ENCODE results near the gene MRPS12.
"Not testable (repeated sequence)": the region's sequence is repeated elsewhere in the genome, so short reads cannot be mapped to it uniquely, and the experiment has no call there.

Gene MRPS12

DNA sequence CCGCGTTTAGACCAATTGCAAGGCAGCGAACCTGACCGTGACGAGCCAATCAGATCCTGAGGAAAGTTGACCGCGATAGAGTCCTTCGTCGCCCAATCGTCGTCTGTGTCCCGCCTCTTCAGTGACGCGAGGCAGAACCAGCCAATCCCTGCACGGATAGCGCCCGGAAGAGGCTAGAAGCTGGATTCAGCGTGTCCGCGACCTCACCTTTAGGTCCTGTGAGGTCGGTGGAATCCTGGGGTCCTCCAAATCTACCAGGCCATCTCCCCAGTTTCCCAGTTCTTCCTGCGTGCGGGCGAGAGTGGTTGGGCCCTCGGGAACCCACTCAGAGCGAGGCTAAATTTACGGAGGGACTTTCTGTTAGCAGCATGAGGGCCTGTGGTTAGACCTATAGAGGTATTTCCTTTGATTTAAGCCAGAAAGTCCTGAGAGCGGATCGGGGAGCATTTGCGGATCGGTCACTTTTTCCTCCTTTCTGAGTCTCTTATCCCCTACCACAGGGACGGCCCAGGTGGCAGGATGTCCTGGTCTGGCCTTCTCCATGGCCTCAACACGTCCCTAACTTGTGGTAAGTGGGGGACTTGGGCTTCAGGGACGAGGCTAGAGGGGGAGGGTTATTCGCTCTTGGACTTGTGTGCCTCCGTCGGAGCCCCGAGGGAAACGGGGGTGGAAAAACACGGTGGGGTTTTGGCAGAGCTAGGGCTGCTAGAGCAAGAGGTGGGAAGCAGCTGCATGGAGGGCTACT, at the start of gene MRPS12:
Gene MRPS12, plus strand, starts transcription at position 169 of the 745 bp plus-strand sequence. Its CDS starts 351 bp downstream, at position 520.
- peak; percentile 100 for DNase-seq

DNA sequence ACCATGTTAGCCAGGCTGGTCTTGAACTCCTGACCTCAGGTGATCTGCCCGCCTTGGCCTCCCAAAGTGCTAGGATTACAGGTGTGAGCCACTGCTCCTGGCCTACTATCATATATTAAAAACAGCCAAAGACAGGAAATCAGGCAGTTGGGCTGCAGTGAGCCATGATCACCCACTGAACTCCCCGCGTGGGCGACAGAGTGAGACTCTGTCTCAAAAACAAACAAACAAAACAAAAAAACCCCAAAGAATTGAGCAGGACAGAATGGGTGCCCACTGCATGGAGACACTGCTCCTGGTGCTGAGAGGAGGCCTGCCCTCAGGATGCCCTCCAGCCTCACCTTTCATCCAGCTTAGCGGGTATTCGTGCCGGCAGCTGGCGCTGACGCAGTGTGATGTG, 47.5 kb upstream of the MRPS12 start:
- no peak for DNase-seq

DNA sequence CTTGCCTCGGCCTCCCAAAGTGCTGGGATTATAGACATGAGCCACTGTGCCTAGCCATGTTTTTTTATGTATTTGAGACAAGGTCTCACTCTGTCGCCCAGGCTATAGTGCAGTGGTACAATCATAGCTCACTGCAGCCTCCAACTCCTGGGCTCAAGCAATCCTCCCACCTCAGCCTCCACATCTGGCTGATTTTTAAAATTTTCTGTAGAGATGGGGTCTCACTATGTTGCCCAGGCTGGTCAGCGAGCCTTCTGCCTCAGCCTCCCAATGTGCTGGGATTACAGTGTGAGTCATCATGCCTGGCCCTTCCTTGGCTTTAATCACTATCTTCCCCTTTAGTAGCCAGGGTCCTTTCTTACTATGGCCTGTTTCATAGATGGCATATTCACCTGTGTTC, 46.1 kb upstream of the MRPS12 start:
- not testable (repeated sequence) for DNase-seq

DNA sequence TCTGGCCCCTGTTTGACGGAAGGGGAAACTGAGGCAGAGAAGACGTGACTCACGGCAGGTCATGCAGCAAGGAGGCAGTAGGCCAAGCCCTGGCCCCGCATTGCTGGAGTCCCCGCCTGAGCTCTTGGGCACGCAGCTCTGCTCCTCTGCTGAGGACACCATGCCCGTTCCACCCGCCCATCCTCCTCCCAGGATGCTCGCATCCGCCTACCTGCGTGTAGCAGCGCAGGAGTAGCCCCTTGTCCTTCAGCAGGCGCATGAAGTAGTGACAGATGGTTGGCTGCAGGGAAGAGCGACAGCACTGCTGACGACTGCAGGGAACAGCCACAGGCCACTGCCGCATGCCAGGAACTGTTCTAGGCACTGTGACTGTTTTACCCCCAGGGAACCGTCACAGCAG, 41.9 kb upstream of the MRPS12 start:
- no peak for DNase-seq

DNA sequence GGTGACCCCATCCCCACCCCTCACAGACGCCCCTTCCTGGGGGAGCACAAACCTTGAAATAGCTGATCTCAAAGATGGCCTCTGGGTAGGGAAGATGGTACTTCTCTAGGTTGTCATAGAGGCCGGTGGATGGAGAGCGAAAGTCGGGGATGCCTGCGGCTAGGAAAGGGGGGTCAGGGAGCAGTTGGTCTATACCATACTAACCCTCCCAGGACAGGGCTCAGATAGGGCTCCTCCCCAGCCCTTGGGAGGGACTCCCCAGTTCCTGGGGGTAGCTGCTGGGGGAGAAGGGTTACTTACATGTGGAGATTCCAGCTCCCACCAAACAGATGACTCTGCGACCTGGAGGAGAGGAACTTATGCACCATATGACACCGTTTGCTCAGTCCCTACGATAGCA, 40.9 kb upstream of the MRPS12 start:
- DNase-seq = no peak

DNA sequence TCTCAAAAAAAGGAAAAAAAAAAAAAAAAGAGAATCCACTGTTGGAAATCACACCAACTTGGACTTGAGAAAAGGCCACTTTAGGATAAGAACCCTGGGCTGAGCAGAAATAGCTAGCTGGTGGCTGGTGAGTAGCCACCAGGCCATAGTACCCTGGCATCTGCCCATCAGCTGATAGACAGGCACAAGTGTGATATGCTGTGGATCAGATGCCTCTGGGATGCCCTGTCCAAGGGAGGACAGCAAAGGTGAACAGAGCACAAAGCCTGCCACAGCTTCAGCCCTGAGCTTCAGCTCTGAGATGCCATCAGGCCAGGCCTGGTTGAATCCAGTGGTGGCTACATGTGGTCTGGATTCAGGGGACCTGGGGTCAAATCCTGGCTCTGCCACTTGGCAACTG, 40.1 kb upstream of the MRPS12 start:
- DNase-seq = no peak

DNA sequence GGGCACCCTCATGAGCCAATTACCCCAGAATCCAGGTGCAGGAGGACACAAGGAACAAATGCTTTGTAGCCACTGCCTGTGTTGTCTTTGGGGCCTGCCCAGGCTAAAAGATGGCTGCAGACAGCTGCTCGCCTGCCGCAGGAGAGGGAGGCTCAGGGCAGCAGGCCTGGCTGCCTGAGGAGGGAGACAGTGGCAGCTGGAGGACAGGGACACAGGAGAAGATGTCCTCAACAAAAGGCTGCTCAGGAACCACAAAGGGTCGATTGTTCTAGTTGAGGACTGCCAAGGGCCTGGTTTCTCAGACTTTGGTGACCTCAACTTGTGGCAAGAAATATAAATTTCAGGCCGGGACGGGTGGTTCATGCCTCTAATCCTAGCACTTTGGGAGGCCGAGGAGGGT, 39.0 kb upstream of the MRPS12 start:
- no peak for DNase-seq

DNA sequence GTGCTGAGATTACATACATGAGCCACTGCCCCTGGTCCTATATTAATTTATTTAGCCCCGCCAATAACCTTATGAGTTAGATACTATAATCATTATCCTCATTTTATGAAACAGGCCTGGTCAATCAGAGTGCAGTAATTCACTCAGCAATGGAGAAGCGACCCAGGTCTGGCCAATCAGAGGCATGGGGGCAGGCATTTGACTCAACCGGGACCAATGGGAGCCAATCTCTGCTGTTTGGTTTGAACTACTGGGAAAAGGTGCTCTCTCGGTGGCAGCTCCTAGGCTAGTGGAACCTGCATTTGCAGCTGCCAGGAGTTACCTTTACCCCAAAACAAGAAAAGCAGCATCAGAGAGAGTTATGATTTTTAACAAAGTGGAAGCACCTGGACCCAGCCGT, 37.9 kb upstream of the MRPS12 start:
- DNase-seq = no peak

DNA sequence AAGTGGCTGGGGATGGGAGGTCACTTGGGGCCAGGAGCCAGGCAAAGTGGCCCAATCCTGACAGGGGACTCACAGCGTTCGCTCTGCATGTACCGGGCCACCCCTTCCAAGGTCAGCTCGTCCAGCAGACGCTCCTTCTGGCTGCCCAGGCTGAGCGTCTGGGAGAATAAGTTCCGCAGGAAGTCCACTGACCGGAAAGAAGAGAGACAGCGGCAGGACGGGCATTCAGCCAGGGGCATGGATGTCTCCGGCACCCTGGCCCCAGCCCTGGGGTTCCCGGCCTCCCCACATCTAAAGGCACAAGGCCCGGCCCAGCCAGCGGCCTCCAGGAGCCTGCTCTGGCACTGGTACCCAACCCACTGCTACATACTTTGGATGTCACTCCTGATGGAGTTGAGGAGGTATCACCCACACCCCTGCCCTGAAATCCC, 37.4 kb upstream of the MRPS12 start:
- no peak for DNase-seq

DNA sequence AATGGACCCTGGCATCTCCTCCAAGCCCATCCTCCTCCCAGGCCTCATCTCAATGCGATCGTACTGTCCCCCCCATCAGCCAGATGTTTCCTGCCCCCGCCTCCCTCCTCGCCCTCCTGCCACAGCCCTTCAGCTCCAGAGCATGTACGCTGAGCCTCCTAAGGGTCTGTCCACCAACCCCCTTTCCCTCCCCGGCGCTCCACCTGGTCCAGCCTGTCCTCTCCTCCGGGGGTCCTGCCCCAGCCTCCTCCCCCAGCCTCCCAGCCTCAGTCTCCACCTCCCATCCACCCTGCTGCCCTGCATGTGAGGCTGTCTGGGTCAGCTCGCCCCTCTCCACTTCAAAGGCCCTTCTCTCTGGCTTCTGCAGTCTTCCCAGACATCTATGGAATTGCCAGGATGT, 35.8 kb upstream of the MRPS12 start:
- DNase-seq = no peak

DNA sequence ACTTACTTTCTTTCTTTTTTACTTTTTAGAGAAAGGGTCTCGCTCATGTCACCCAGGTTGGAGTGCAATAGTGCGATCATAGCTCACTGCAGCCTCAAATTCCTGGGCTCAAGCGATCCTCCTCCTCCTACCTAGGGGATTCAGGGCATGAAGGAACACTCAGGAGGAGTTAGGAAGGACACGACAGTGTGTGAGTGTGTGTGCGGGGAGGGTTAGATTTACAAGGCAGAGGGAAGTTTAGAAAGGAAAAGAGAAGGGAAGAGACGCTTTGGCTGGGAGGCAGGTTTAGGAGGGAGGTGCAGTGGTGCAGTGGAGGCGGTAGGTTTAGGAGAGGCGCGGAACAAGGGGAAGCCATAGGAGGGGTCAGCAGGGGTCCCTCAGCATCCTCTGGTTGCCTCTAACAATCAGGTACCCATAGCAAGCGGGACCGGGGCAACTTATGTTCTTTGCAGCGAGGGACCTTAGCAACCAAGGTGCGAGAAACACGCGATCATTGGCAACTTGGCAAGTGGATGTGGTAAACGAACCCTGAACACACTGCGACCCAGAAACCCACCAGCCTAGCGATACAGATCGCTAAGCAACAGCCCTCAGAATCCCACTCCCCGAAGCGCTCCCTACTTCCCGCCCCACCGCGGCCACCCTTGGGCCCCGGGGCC, 31.8 kb upstream of the MRPS12 start:
- peak; percentile 29 for DNase-seq

DNA sequence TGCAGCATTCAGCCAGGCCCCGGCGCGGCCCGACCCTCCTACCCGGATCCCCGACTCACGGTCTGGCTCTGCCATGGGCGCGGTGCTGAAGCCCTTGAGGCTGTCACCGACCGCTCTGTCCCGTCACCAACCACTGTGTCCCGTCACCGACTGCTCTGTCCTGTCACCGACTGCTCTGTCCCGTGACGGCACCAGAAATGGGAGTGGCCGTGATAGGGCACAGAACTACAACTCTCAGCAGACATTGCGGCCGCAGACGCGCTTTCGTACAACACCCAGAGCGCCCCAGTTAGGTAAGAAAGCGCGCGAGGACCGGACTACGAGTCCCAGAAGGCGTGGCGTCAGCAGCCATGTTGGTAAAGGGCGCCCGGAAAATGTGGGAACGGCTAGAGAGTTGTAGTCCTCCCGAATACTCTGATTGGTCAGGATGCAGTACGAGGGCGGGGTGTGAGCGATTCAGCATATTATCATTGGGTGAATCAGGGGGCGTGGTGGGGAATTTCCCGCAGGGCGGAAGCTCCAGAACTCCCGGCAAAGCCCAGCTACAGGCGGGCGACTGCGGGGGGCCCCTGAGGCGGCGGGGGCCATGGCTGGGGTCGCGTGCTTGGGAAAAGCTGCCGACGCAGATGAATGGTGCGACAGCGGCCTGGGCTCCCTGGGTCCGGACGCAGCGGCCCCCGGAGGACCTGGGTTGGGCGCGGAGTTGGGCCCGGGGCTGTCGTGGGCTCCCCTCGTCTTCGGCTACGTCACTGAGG, 31.1 kb upstream of the MRPS12 start, which contains the start of the genes NFKBIB and SIRT2:
Gene NFKBIB, plus strand, starts transcription at position 523 of the 755 bp plus-strand sequence. Its CDS starts 64 bp downstream, at position 587.
Gene SIRT2, minus strand, starts transcription at position 172 of the 755 bp plus-strand sequence. Its CDS starts 97 bp downstream, at position 75.
- peak; percentile 100 for DNase-seq

DNA sequence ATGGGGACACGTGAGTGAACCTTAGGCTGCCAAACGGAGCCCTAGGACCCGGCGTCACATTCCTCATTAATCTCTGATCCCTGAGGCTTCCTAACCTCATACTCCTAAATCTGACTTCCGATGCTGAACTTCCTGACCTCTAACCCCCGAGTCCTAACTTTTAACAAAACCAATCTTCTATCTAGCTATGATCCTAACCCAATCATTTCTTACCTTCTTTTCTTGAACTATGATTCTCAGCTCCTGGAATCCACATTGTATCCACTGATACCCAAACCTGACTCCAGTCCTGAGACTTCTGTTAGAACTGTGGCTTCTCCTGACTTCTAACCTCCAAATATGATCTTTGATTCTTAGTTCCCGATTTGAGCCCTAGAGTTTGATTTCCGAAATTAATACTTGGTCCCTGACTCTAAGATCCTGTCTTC, 30.5 kb upstream of the MRPS12 start:
- DNase-seq = no peak

DNA sequence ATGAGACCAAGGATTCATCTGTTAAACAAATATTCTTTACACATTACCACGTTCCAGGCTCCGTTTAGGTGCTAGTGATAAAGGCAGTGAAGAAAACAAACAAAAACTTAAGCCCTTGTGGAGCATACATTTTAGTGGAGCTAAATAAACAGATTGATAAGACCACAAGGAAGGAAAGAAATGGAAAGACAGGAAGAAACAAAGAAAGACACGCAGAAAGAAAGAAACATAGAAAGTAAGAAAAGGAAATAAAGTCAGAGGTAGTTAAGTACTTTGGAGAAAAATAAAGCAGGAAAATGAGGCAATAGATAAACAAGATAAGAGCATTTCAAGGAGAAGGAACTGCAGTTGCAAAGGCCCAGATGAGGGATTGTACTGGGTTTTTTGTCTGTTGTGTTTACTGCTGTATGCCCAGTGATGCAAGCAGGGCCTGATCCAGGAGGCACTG, 30.0 kb upstream of the MRPS12 start:
- no peak for DNase-seq

DNA sequence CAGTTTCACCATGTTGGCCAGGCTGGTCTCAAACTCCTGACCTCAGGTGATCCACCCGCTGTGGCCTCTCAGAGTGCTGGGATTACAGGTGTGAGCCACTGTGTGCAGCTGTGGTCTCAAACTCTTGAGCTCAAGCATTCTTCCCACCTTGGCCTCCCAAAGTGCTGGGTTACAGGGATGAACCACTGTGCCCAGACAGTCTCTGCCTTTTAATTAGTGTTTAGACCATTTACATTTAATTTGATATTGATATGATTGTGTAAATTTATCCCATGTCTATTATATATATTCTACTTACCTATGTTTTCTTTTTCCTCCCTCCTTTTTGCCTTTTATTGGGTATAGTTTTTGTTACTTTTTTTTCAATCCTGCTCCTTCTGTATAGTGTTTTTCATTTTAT, 29.1 kb upstream of the MRPS12 start:
- no peak for DNase-seq

DNA sequence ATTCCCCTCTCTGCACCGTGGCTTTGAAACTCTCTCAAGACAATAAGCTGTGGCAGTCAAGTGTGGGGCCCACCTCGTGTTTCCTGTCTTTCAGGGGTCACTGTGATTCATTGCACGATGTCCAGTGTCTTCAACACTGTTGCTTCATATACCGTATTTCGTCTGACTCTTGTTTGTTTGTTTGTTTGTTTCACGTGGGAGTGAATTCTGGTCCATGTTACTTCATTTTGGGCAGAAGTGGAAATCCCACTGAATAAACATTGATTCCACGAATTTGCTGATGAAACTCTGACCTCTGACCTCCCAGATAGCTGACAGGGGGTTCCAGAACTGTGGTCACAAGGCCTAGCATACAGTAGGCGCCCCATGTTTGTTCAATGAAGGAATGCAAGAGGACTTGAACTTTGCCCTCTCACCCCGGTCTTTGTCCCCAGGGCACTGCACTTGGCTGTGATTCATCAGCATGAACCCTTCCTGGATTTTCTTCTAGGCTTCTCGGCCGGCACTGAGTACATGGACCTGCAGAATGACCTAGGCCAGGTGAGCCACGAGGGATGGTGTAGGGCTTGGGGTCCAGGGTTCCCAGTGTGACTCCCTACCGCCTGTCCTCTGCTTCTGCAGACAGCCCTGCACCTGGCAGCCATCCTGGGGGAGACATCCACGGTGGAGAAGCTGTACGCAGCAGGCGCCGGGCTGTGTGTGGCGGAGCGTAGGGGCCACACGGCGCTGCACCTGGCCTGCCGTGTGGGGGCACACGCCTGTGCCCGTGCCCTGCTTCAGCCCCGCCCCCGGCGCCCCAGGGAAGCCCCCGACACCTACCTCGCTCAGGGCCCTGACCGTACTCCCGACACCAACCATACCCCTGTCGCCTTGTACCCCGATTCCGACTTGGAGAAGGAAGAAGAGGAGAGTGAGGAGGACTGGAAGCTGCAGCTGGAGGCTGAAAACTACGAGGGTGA, 25.9 kb upstream of the MRPS12 start:
- no peak for DNase-seq

DNA sequence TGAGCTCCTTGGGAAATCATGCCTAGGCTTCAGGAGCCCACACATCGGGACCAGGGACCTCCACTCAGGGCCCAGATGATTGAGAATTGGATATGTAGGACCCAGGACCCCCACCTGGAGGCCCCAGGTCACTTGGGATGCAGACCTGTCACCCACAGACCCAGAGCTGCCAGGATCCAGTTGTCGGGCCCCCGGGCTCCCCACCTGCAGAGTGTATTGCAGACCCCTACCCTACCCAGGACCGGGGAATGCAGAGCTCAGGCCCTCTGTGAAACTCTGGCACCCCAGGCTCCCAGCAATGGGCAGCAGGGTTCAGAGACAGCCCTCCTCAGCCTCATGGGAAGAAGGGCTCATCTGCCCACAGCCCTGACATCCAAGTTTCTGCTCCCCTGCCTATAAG, 25.1 kb upstream of the MRPS12 start:
- no peak for DNase-seq

DNA sequence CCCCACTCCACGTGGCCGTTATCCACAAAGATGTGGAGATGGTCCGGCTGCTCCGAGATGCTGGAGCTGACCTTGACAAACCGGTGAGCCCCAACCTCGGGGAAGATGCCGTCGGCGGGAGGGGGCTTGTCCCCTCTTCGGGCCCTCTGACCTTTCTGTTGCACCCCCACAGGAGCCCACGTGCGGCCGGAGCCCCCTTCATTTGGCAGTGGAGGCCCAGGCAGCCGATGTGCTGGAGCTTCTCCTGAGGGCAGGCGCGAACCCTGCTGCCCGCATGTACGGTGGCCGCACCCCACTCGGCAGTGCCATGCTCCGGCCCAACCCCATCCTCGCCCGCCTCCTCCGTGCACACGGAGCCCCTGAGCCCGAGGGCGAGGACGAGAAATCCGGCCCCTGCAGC, 23.5 kb upstream of the MRPS12 start:
- no peak for DNase-seq

DNA sequence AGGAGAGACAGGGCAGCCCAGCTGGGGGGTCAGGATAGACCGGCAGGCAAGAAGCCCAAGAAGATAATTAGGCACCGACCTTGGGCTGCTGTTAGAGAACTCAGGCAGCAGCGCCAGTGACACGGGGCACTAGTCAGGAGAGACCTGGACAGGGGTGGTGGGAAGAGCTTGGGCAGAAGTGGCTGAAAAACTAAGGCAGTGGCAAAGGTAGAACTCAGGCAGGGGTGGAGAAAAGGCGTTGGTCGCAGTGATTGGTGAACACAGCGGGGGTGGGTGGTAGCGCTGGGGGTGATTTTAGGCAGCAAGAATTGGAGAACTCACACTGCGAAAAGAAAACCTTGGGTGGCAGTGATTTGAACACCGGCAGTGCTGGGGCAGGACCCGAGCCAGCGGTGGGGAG, 23.1 kb upstream of the MRPS12 start:
- DNase-seq = no peak

DNA sequence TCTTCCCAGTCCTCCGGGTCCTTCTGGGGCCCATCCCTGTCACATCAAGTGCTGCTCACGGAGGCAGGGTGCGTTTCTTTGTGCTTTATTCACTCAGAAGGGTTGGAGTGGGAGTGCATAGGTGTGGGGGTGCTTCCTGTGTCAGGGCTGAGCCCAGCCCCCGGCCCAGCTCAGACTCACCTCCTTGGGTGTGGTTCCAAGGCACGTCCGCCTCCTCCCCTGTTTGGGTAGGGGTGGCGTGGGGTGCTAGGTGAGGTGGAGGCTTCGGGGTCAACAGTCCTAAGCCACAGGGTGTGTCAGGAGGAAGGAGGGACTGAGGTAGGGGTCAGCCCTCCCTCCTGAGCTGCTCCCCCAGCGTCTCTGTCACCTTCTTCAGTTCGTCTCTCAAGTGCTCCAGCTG, 21.8 kb upstream of the MRPS12 start:
- DNase-seq = no peak

DNA sequence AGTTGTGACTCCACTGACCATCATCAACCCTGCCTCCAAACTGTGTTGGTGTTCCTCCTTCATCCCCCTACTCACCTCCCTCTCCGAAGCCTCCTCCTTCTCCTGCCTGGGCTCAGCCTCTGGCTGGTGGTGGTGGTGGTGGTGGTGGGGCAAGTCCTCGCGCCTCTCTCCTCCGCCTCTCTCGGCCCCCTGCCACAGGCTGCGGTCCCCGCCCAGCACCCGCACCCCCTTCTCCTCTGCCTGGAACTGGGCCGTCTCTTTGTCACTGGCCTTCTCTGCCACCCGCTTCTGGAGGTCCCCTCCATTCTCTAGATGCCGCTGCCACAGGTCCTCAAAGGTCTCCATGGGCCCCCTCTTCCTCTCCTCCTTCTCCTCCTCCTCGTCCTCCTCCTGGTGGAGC, 20.3 kb upstream of the MRPS12 start:
- no peak for DNase-seq

DNA sequence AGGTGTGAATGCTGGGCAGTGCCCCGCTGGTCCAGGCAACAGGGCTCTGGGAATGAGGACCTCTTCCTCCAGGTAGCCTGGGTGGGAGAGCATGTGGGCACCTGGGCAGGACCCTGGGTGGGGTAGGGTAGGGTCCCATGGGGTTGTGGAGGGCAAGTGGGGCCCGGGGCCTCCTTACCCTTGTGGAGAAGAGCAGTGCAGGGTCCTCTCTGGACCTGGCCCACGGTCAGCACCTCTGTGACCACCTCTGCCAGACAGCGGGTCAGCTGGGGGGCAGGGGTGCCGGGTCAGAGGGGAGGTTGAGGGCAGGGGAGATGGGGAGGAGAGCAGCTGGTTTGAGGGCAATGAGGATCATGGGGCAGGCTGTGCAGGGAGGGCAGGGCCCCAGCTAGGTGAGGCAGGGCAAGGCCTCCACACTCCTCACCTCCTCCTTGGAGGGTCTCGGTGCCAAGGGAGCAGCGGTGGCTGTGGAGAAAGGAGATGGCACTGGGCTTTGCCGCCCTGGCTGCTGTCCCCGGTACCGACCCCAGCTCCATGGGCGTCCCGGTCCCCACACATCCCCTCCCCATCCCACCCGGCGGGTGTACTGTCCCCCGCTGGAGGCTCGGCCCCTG, 19.2 kb upstream of the MRPS12 start:
- DNase-seq = no peak

Measured in hematopoietic multipotent progenitor cell treated with erythropoietin and hydrocortisone succinate and interleukin-3 and kit ligand, for 6 days (in vitro differentiated cells).